Measurements from ENCODE around the gene ARHGAP10. TPM values are rescaled to one million over a fixed set of nuclear protein-coding genes. Genes with fewer than 3 reads are reported as not detected.

The ARHGAP10 gene
- polyA plus RNA-seq, 1 donor = 11.0 TPM

DNA sequence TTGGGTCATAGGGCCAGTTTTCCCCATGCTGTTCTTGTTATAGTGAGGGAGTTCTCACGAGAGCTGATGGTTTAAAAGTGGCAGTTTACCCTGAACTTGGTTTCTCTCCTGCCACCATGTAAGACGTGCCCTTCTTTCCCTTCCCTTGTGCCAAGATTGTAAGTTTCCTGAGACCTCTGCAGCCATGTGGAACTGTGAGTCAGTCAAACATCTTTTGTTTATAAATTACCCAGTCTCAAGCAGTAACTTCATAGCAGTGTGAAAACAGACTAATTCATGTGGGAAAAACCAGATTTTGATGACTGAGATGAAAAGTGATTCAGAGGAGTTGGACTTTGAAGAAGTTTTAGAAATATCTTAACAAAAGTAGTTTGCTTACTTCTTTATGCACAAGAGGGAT, 101.4 kb downstream of the ARHGAP10 start:
- Histone ChIP-seq H3K4me1 (ENCODE audit: control insufficient read depth, insufficient read depth, low read length) (no peaks in the 10 kb centered on the region), H3K27ac (ENCODE audit: low read length) (no peak overlapping the region), H3K4me3 (ENCODE audit: low read length) (no peak overlapping the region), H3K27me3 (ENCODE audit: control insufficient read depth, insufficient read depth, low read length) (no peaks in the 10 kb centered on the region), H3K9me3 (ENCODE audit: control insufficient read depth, low read depth, low read length) (no peaks in the 10 kb centered on the region), H3K36me3 (ENCODE audit: control insufficient read depth, insufficient read depth, low read length) (no peaks in the 10 kb centered on the region)
- DNase-seq = no peak
- 100% methylated on average over 2 of the region's 2 CpGs for WGBS (ENCODE audit: insufficient coverage, low lambda C conversion rate)

- H3K36me3 ChIP-seq (ENCODE audit: control insufficient read depth, insufficient read depth, low read length) = no peaks in the 10 kb centered on the region
- WGBS (ENCODE audit: insufficient coverage, low lambda C conversion rate) = no CpG with 5 or more reads among the region's 2 CpGs
- no peak overlapping the region for H3K4me3 ChIP-seq (ENCODE audit: low read length)
- H3K9me3 ChIP-seq (ENCODE audit: control insufficient read depth, low read depth, low read length) = no peaks in the 10 kb centered on the region
- no peaks in the 10 kb centered on the region for H3K27me3 ChIP-seq (ENCODE audit: control insufficient read depth, insufficient read depth, low read length)
- no peaks in the 10 kb centered on the region for H3K4me1 ChIP-seq (ENCODE audit: control insufficient read depth, insufficient read depth, low read length)
- H3K27ac ChIP-seq (ENCODE audit: low read length) = no peak overlapping the region
- DNase-seq = no peak
Observed at GRCh38 chr4:147833741-147834140, 101.9 kb downstream of the ARHGAP10 start.

GRCh38 chr4:147834480-147834879, 102.6 kb downstream of the ARHGAP10 start:
- no peaks in the 10 kb centered on the region for H3K9me3 ChIP-seq (ENCODE audit: control insufficient read depth, low read depth, low read length)
- no peaks in the 10 kb centered on the region for H3K36me3 ChIP-seq (ENCODE audit: control insufficient read depth, insufficient read depth, low read length)
- no peaks in the 10 kb centered on the region for H3K27me3 ChIP-seq (ENCODE audit: control insufficient read depth, insufficient read depth, low read length)
- no CpG with 5 or more reads among the region's 3 CpGs for WGBS (ENCODE audit: insufficient coverage, low lambda C conversion rate)
- DNase-seq = no peak
- H3K4me1 ChIP-seq (ENCODE audit: control insufficient read depth, insufficient read depth, low read length) = no peaks in the 10 kb centered on the region
- no peak overlapping the region for H3K4me3 ChIP-seq (ENCODE audit: low read length)
- H3K27ac ChIP-seq (ENCODE audit: low read length) = no peak overlapping the region

- Histone ChIP-seq H3K27me3 (ENCODE audit: control insufficient read depth, insufficient read depth, low read length) (no peaks in the 10 kb centered on the region), H3K9me3 (ENCODE audit: control insufficient read depth, low read depth, low read length) (no peaks in the 10 kb centered on the region), H3K4me3 (ENCODE audit: low read length) (no peak overlapping the region), H3K4me1 (ENCODE audit: control insufficient read depth, insufficient read depth, low read length) (no peaks in the 10 kb centered on the region), H3K27ac (ENCODE audit: low read length) (no peak overlapping the region), H3K36me3 (ENCODE audit: control insufficient read depth, insufficient read depth, low read length) (no peaks in the 10 kb centered on the region)
- WGBS (ENCODE audit: insufficient coverage, low lambda C conversion rate) = 88% methylated on average over 6 of the region's 6 CpGs
- no peak for DNase-seq
Observed at GRCh38 chr4:147836807-147837206, 104.9 kb downstream of the ARHGAP10 start.

GRCh38 chr4:147837435-147837834, 105.5 kb downstream of the ARHGAP10 start:
- H3K4me1 ChIP-seq (ENCODE audit: control insufficient read depth, insufficient read depth, low read length) = no peaks in the 10 kb centered on the region
- no peak overlapping the region for H3K4me3 ChIP-seq (ENCODE audit: low read length)
- no CpG with 5 or more reads among the region's 1 CpG for WGBS (ENCODE audit: insufficient coverage, low lambda C conversion rate)
- H3K9me3 ChIP-seq (ENCODE audit: control insufficient read depth, low read depth, low read length) = no peaks in the 10 kb centered on the region
- H3K27ac ChIP-seq (ENCODE audit: low read length) = no peak overlapping the region
- DNase-seq = no peak
- H3K36me3 ChIP-seq (ENCODE audit: control insufficient read depth, insufficient read depth, low read length) = no peaks in the 10 kb centered on the region
- no peaks in the 10 kb centered on the region for H3K27me3 ChIP-seq (ENCODE audit: control insufficient read depth, insufficient read depth, low read length)

- no peaks in the 10 kb centered on the region for H3K27me3 ChIP-seq (ENCODE audit: control insufficient read depth, insufficient read depth, low read length)
- no peaks in the 10 kb centered on the region for H3K9me3 ChIP-seq (ENCODE audit: control insufficient read depth, low read depth, low read length)
- no peaks in the 10 kb centered on the region for H3K4me1 ChIP-seq (ENCODE audit: control insufficient read depth, insufficient read depth, low read length)
- H3K36me3 ChIP-seq (ENCODE audit: control insufficient read depth, insufficient read depth, low read length) = no peaks in the 10 kb centered on the region
- H3K4me3 ChIP-seq (ENCODE audit: low read length) = no peak overlapping the region
- DNase-seq = no peak
- no CpG with 5 or more reads among the region's 1 CpG for WGBS (ENCODE audit: insufficient coverage, low lambda C conversion rate)
- no peak overlapping the region for H3K27ac ChIP-seq (ENCODE audit: low read length)
Observed at GRCh38 chr4:147837854-147838253, 106.0 kb downstream of the ARHGAP10 start.

DNA sequence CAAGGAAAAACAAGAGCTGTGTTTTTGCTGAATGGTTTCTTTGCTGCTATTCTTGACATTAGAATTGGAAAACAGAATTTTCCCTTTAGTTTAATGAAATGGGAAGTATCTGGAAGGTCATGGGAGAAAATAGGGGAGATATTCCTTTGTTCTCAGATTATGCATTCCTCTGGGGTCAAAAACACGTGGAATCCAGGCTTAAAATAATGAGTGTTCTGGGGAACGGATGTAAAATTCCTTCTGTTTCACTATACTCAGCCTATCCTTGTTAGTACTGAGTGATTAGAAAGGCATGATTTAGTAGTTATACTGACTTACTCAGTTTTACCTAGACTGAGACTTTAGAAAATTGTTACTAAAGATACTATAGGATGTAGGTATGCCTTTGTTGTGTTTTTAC, 107.3 kb downstream of the ARHGAP10 start:
- Histone ChIP-seq H3K4me1 (ENCODE audit: control insufficient read depth, insufficient read depth, low read length) (peaks cover 3% of the 10 kb centered on the region), H3K27me3 (ENCODE audit: control insufficient read depth, insufficient read depth, low read length) (no peaks in the 10 kb centered on the region), H3K27ac (ENCODE audit: low read length) (no peak overlapping the region)

DNA sequence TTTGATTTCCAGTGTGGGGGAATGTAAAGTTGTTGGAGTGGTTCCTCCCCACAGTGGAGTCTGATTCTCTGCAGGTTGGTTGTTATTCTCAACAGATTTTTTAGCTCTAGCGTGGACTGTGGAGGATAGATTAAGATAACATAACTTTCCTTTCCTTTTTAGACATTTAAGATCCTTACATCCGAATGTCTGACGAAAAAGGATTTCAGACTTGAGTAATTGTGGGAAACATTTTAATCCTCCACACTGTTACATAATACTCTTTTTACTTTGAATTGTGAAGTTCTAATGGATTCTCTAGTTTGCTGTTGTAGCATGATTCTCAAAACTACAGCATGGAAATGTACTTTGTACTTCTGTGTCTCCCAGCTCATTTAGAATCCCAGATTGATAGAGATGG, 107.8 kb downstream of the ARHGAP10 start:
- no peak overlapping the region for H3K27ac ChIP-seq (ENCODE audit: low read length)
- no peaks in the 10 kb centered on the region for H3K9me3 ChIP-seq (ENCODE audit: control insufficient read depth, low read depth, low read length)
- DNase-seq = no peak
- no peaks in the 10 kb centered on the region for H3K27me3 ChIP-seq (ENCODE audit: control insufficient read depth, insufficient read depth, low read length)
- WGBS (ENCODE audit: insufficient coverage, low lambda C conversion rate) = no CpG with 5 or more reads among the region's 3 CpGs
- H3K36me3 ChIP-seq (ENCODE audit: control insufficient read depth, insufficient read depth, low read length) = no peaks in the 10 kb centered on the region
- H3K4me3 ChIP-seq (ENCODE audit: low read length) = no peak overlapping the region
- peaks cover 3% of the 10 kb centered on the region for H3K4me1 ChIP-seq (ENCODE audit: control insufficient read depth, insufficient read depth, low read length)

More for the DNA sequence above, 107.3 kb downstream of the ARHGAP10 start:
- no peak for DNase-seq
- no peaks in the 10 kb centered on the region for H3K36me3 ChIP-seq (ENCODE audit: control insufficient read depth, insufficient read depth, low read length)
- no peak overlapping the region for H3K4me3 ChIP-seq (ENCODE audit: low read length)
- no peaks in the 10 kb centered on the region for H3K9me3 ChIP-seq (ENCODE audit: control insufficient read depth, low read depth, low read length)
- WGBS (ENCODE audit: insufficient coverage, low lambda C conversion rate) = 67% methylated on average over 1 of the region's 2 CpGs

GRCh38 chr4:147840838-147841738, 109.2 kb downstream of the ARHGAP10 start:
- 88% methylated on average over 1 of the region's 4 CpGs for WGBS (ENCODE audit: insufficient coverage, low lambda C conversion rate)

DNA sequence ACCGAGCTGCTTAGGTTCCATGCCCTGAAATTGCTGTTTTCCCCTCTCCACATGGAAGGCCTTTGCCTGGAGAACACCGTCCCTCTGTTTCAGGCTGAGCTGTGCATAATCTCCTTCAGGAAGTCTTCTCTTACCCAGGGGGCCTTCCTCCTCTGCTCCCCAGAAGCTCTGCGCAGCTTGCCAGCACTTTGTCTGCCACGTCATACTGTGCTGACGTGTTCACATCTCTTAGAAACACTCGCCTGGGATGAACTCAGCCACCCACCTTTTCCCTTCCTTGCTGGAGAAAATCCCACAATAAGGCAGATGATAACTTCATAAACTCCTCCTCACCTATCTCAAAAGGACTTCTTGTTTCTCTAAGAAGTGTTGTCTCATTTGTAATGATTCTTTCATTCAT, 110.7 kb downstream of the ARHGAP10 start:
- no peaks in the 10 kb centered on the region for H3K36me3 ChIP-seq (ENCODE audit: control insufficient read depth, insufficient read depth, low read length)
- no peak overlapping the region for H3K4me3 ChIP-seq (ENCODE audit: low read length)
- no peaks in the 10 kb centered on the region for H3K9me3 ChIP-seq (ENCODE audit: control insufficient read depth, low read depth, low read length)
- no CpG with 5 or more reads among the region's 6 CpGs for WGBS (ENCODE audit: insufficient coverage, low lambda C conversion rate)
- H3K27ac ChIP-seq (ENCODE audit: low read length) = no peak overlapping the region
- peaks cover 3% of the 10 kb centered on the region for H3K4me1 ChIP-seq (ENCODE audit: control insufficient read depth, insufficient read depth, low read length)
- no peaks in the 10 kb centered on the region for H3K27me3 ChIP-seq (ENCODE audit: control insufficient read depth, insufficient read depth, low read length)
- DNase-seq = no peak

More at GRCh38 chr4:147840838-147841738, 109.2 kb downstream of the ARHGAP10 start:
- Histone ChIP-seq H3K27me3 (ENCODE audit: control insufficient read depth, insufficient read depth, low read length) (no peaks in the 10 kb centered on the region), H3K27ac (ENCODE audit: low read length) (no peak overlapping the region), H3K36me3 (ENCODE audit: control insufficient read depth, insufficient read depth, low read length) (no peaks in the 10 kb centered on the region), H3K9me3 (ENCODE audit: control insufficient read depth, low read depth, low read length) (no peaks in the 10 kb centered on the region), H3K4me3 (ENCODE audit: low read length) (no peak overlapping the region), H3K4me1 (ENCODE audit: control insufficient read depth, insufficient read depth, low read length) (peaks cover 3% of the 10 kb centered on the region)
- no peak for DNase-seq

DNA sequence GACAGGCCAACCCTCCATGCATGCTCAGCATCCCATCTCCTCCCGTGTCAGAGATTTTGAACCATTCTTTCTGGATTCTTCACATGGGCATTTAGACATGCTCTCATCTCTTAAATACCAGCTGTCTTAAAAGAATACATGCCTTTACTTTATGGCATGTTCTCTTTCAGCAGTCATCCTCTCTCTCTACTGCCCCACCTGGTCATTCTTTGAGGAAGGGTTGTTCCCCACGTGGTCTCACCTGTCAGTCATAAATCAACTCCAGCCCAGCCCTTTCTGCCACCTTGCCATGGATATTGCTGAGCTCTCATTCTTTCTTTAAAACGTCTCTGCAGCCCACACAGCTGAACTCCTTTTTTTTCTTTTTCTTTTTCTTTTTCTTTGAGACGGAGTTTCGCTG, 111.3 kb downstream of the ARHGAP10 start:
- no peaks in the 10 kb centered on the region for H3K27me3 ChIP-seq (ENCODE audit: control insufficient read depth, insufficient read depth, low read length)
- H3K36me3 ChIP-seq (ENCODE audit: control insufficient read depth, insufficient read depth, low read length) = peaks cover 3% of the 10 kb centered on the region
- WGBS (ENCODE audit: insufficient coverage, low lambda C conversion rate) = 66% methylated on average over 3 of the region's 5 CpGs
- peak; percentile 59 to 82 for DNase-seq
- H3K9me3 ChIP-seq (ENCODE audit: control insufficient read depth, low read depth, low read length) = no peaks in the 10 kb centered on the region
- H3K27ac ChIP-seq (ENCODE audit: low read length) = no peak overlapping the region
- H3K4me3 ChIP-seq (ENCODE audit: low read length) = no peak overlapping the region
- peaks cover 3% of the 10 kb centered on the region for H3K4me1 ChIP-seq (ENCODE audit: control insufficient read depth, insufficient read depth, low read length)

Data from large intestine (tissue), 3 donors.